H9 (cell line): ENCODE results near the gene CASK. TPM values are rescaled to one million over a fixed set of nuclear protein-coding genes. Genes with fewer than 3 reads are reported as not detected.

ENCODE experiments used
- DNase-seq: peaks from one replicate; pipeline ENCODE4 v3.0.0-alpha.2; 2017
- H2AFZ ChIP-seq: one replicate; pipeline ENCODE4 v1.6.1; 2013; ENCODE audit warnings: mild to moderate bottlenecking, low read length, control low read depth, moderate library complexity
- H2AK5ac ChIP-seq: 2 replicates; pipeline ENCODE4 v1.6.1; 2013; ENCODE audit warnings: low read length, control low read depth, mixed read lengths; ENCODE audit not compliant: insufficient read length
- H2BK120ac ChIP-seq: one replicate; pipeline ENCODE4 v1.6.1; 2013; ENCODE audit warnings: low read depth, mild to moderate bottlenecking, low read length, control low read depth, inconsistent platforms; ENCODE audit not compliant: poor library complexity, severe bottlenecking
- H2BK12ac ChIP-seq: 2 replicates; pipeline ENCODE4 v1.6.1; 2013; ENCODE audit warnings: low read length, control low read depth, mixed read lengths, low read depth; ENCODE audit not compliant: insufficient read length
- H2BK15ac ChIP-seq: 2 replicates; pipeline ENCODE4 v1.6.1; 2013; ENCODE audit warnings: low read depth, low read length, control low read depth
- H2BK20ac ChIP-seq: one replicate; pipeline ENCODE4 v1.6.1; 2013; ENCODE audit warnings: low read depth, mild to moderate bottlenecking, low read length, control low read depth, inconsistent platforms; ENCODE audit not compliant: poor library complexity, severe bottlenecking
- H2BK5ac ChIP-seq: 2 replicates; pipeline ENCODE4 v1.6.1; 2013; ENCODE audit warnings: low read length, control low read depth, mixed read lengths; ENCODE audit not compliant: insufficient read length
- H3K14ac ChIP-seq: 2 replicates; pipeline ENCODE4 v1.6.1; 2013; ENCODE audit warnings: low read length, control low read depth; ENCODE audit not compliant: insufficient read depth
- H3K18ac ChIP-seq: 2 replicates; pipeline ENCODE4 v1.6.1; 2013; ENCODE audit warnings: low read depth, mild to moderate bottlenecking, mixed read lengths, low read length, control low read depth; ENCODE audit not compliant: insufficient read length
- H3K23ac ChIP-seq: 2 replicates; pipeline ENCODE4 v1.6.1; 2013; ENCODE audit warnings: low read length, control low read depth, mixed read lengths, low read depth; ENCODE audit not compliant: insufficient read length
- H3K23me2 ChIP-seq: 2 replicates; pipeline ENCODE4 v1.6.1; 2013; ENCODE audit warnings: low read depth, mild to moderate bottlenecking, mixed read lengths, low read length, control low read depth; ENCODE audit not compliant: insufficient read length, poor library complexity, severe bottlenecking
- H3K27ac ChIP-seq: 2 replicates; pipeline ENCODE4 v1.5.1; 2013; ENCODE audit warnings: low read length, control low read depth, mixed read lengths, low read depth; ENCODE audit not compliant: insufficient read length
- H3K27me3 ChIP-seq: 2 replicates; pipeline ENCODE4 v1.6.1; 2013; ENCODE audit warnings: low read length, control low read depth, inconsistent platforms; ENCODE audit not compliant: insufficient read depth
- H3K4ac ChIP-seq: 2 replicates; pipeline ENCODE4 v1.6.1; 2013; ENCODE audit warnings: low read depth, mild to moderate bottlenecking, control low read depth, inconsistent platforms, low read length, moderate library complexity
- H3K4me1 ChIP-seq: 2 replicates; pipeline ENCODE4 v1.6.1; 2013; ENCODE audit warnings: low read length, control low read depth, inconsistent platforms; ENCODE audit not compliant: insufficient read depth
- H3K4me2 ChIP-seq: 2 replicates; pipeline ENCODE4 v1.6.1; 2013; ENCODE audit warnings: low read length, control low read depth, mixed read lengths; ENCODE audit not compliant: insufficient read length, insufficient read depth
- H3K56ac ChIP-seq: 2 replicates; pipeline ENCODE4 v1.6.1; 2013; ENCODE audit warnings: low read depth, mild to moderate bottlenecking, mixed read lengths, low read length, control low read depth; ENCODE audit not compliant: insufficient read length
- H3K79me1 ChIP-seq: 2 replicates; pipeline ENCODE4 v1.6.1; 2013; ENCODE audit warnings: low read depth, mild to moderate bottlenecking, moderate library complexity, low read length, control low read depth, inconsistent platforms; ENCODE audit not compliant: insufficient read depth, poor library complexity, severe bottlenecking
- H3K79me2 ChIP-seq: 2 replicates; pipeline ENCODE4 v1.6.1; 2013; ENCODE audit warnings: low read length, control low read depth, inconsistent platforms; ENCODE audit not compliant: insufficient read depth
- H3K9ac ChIP-seq: 2 replicates; pipeline ENCODE4 v1.6.1; 2013; ENCODE audit warnings: low read length, control low read depth, mixed read lengths; ENCODE audit not compliant: insufficient read length; ENCODE audit errors: extremely low read depth
- H3K9me3 ChIP-seq: one replicate; pipeline ENCODE4 v1.6.1; 2013; ENCODE audit warnings: low read depth, low read length, inconsistent platforms; ENCODE audit not compliant: control insufficient read depth
- H3T11ph ChIP-seq: one replicate; pipeline ENCODE4 v1.6.1; 2013; ENCODE audit warnings: mild to moderate bottlenecking, low read length, control low read depth, inconsistent platforms
- H4K20me1 ChIP-seq: one replicate; pipeline ENCODE4 v1.6.1; 2013; ENCODE audit not compliant: control insufficient read depth, insufficient read length, insufficient read depth
- H4K5ac ChIP-seq: 2 replicates; pipeline ENCODE4 v1.6.1; 2013; ENCODE audit warnings: low read depth, mild to moderate bottlenecking, mixed read lengths, low read length, control low read depth; ENCODE audit not compliant: insufficient read length
- H4K8ac ChIP-seq: replicated peaks from 2 replicates; pipeline ENCODE4 v1.6.1; 2013; ENCODE audit warnings: low read length, control low read depth, mixed read lengths, low read depth; ENCODE audit not compliant: insufficient read length
- H4K91ac ChIP-seq: 2 replicates; pipeline ENCODE4 v1.6.1; 2013; ENCODE audit warnings: low read depth, mild to moderate bottlenecking, moderate library complexity, mixed read lengths, low read length, control low read depth; ENCODE audit not compliant: insufficient read length
- H3K27ac Mint-ChIP-seq, 3 experiments: 2 replicates in 2 of 3; 3 replicates in 1 of 3; pipeline ENCODE4 v1.8.0; 2020 to 2021; ENCODE audit warnings: mixed read lengths in 3 of 3, mild to moderate bottlenecking in 1 of 3, moderate library complexity in 1 of 3
- H3K27me3 Mint-ChIP-seq: 2 replicates; pipeline ENCODE4 v1.8.0; 2021; ENCODE audit warnings: low read depth, mild to moderate bottlenecking, moderate library complexity, mixed read lengths
- H3K36me3 Mint-ChIP-seq, 3 experiments: 2 replicates in 2 of 3; 3 replicates in 1 of 3; pipeline ENCODE4 v1.8.0; 2020 to 2021; ENCODE audit warnings: low read depth in 3 of 3, mixed read lengths in 3 of 3; ENCODE audit not compliant: insufficient read depth in 1 of 3
- H3K4me1 Mint-ChIP-seq, 2 experiments: 2 replicates each; pipeline ENCODE4 v1.8.0; 2020; ENCODE audit warnings: mixed read lengths in 2 of 2
- H3K4me3 Mint-ChIP-seq, 2 experiments: 2 replicates in 1 of 2; 3 replicates in 1 of 2; pipeline ENCODE4 v1.8.0; 2020 to 2021; ENCODE audit warnings: mild to moderate bottlenecking in 2 of 2, mixed read lengths in 2 of 2, moderate library complexity in 1 of 2
- H3K9me3 Mint-ChIP-seq, 2 experiments: 2 replicates in 1 of 2; 3 replicates in 1 of 2; pipeline ENCODE4 v1.8.0; 2020; ENCODE audit warnings: mild to moderate bottlenecking in 2 of 2, mixed read lengths in 2 of 2, moderate library complexity in 1 of 2
- CTCF ChIP-seq: fragments of 200-600 bp; sonication (generic); conservative IDR thresholded peaks from 3 replicates; pipeline ENCODE4 v1.8.0; 2021; ENCODE audit warnings: antibody characterized with exemption, mild to moderate bottlenecking
- WGBS: extraction: QIAGEN DNeasy Blood & Tissue Kit; methylation state at CpG from one replicate; pipeline ENCODE4 v1.1.7; 2013; ENCODE audit warnings: missing lambda C conversion rate, low lambda C conversion rate, mixed read lengths; ENCODE audit not compliant: insufficient read length; ENCODE audit errors: extremely low coverage; 5-methylcytosine and 5-hydroxymethylcytosine counted together
- total RNA-seq: library from RNA; stranded (reverse); gene quantifications from 2 replicates; pipeline ENCODE4 v1.2.1, GENCODE V29; 2021

The CASK gene
- total RNA-seq, 1 experiment from 2014 or later = 44.1 TPM

DNA sequence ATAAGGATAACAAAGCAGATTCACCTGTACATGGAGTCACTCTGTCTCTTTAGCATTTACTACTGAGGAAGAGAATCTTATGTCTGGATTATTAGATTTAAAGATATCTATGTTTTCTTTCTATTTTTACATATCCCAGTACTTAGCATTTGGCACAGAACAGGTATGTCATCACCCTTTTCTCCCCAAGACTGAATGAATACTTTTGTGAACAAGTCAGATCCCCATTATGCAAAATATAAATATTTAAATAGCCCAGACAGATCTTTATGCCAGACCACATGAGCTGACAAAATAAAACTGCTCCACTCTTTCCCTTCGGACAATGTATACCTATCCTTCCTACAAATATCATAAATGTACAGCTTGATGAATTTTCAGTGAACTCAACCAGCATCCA lies 94.5 kb downstream of the CASK start:
- no peak overlapping the region for H3K27ac Mint-ChIP-seq
- H3K79me1 ChIP-seq = no peaks in the 10 kb centered on the region
- no peaks in the 10 kb centered on the region for H3K27me3 Mint-ChIP-seq
- no peak overlapping the region for H3K9ac ChIP-seq
- H2AK5ac ChIP-seq = no peak overlapping the region
- no peak overlapping the region for H2AFZ ChIP-seq
- DNase-seq = no peak
- H3K4me1 ChIP-seq = no peaks in the 10 kb centered on the region
- TF ChIP-seq CTCF = no peak
- H3K18ac ChIP-seq = no peak overlapping the region
- no peaks in the 10 kb centered on the region for H3K27me3 ChIP-seq
- no peak overlapping the region for H2BK120ac ChIP-seq
- H4K8ac ChIP-seq = no peak overlapping the region
- no peaks in the 10 kb centered on the region for H4K20me1 ChIP-seq
- H2BK5ac ChIP-seq = no peak overlapping the region
- peaks cover 56 to 58% of the 10 kb centered on the region in 2 experiments for H3K9me3 Mint-ChIP-seq
- H3K23ac ChIP-seq = no peak overlapping the region
- H3K4me1 Mint-ChIP-seq = no peaks in the 10 kb centered on the region
- H3K27ac ChIP-seq = no peak overlapping the region
- no peak overlapping the region for H2BK12ac ChIP-seq
- no peak overlapping the region for H4K5ac ChIP-seq
- no peaks in the 10 kb centered on the region; the same call in 1 of the 2 replicates for H3K79me2 ChIP-seq
- no peak overlapping the region for H3K4me2 ChIP-seq
- no peak overlapping the region for H3K4ac ChIP-seq
- no peak overlapping the region for H3K56ac ChIP-seq
- H3T11ph ChIP-seq = no peak overlapping the region
- no peak overlapping the region for H2BK20ac ChIP-seq
- no CpG with 5 or more reads among the region's 1 CpG for WGBS
- no peak overlapping the region for H3K14ac ChIP-seq
- no peak overlapping the region for H3K4me3 Mint-ChIP-seq
- H3K9me3 ChIP-seq = no peaks in the 10 kb centered on the region
- H4K91ac ChIP-seq = no peak overlapping the region
- H3K36me3 Mint-ChIP-seq = peaks cover 4 to 5% (median 4%) of the 10 kb centered on the region in 3 experiments; a peak in 5 of 7 replicates
- no peak overlapping the region for H2BK15ac ChIP-seq
- H3K23me2 ChIP-seq = no peaks in the 10 kb centered on the region
